Uterine smooth muscle cell (primary cell): ENCODE results near the gene MTCL1. TPM values are rescaled to one million over a fixed set of nuclear protein-coding genes. Genes with fewer than 3 reads are reported as not detected.

Experiments
- total RNA-seq: library from RNA; depleted of rRNA; stranded (reverse); fragments of >200 nt; gene quantifications from 2 replicates; pipeline ENCODE4 v1.2.3, GENCODE V29; 2014

The MTCL1 gene
- total RNA-seq = 18.8 and 37.2 TPM in 2 replicates

GRCh38 chr18:8705238-8705960 is at the start of gene MTCL1:
Gene MTCL1, plus strand, starts transcription at chr18:8705556. Its CDS starts 105 bp downstream, at chr18:8705661.

Other genes with a start within 250 kb of the MTCL1 start
- gene RAB12, start 96.1 kb upstream of the MTCL1 start, total RNA-seq = 62.4 and 66.0 TPM in 2 replicates